Muscle layer of colon (tissue), 2 donors: Measurements from ENCODE around the gene OTOP2.

Experiments
- H3K27ac ChIP-seq: one replicate; pipeline ENCODE4 v1.7.0; 2013; ENCODE audit warnings: low read depth, mild to moderate bottlenecking, low read length, moderate library complexity
- H3K27me3 ChIP-seq, 2 donors: one replicate each; pipeline ENCODE4 v1.7.0; 2013; ENCODE audit warnings: low read length in 2 of 2, mild to moderate bottlenecking in 2 of 2; ENCODE audit not compliant: insufficient read depth in 2 of 2, control insufficient read depth in 1 of 2
- H3K36me3 ChIP-seq: one replicate; pipeline ENCODE4 v1.7.0; 2013; ENCODE audit warnings: mild to moderate bottlenecking, low read length; ENCODE audit not compliant: insufficient read depth
- H3K4me1 ChIP-seq: one replicate; pipeline ENCODE4 v1.7.0; 2013; ENCODE audit warnings: mild to moderate bottlenecking, low read length; ENCODE audit not compliant: insufficient read depth
- H3K4me3 ChIP-seq, 2 donors: one replicate each; pipeline ENCODE4 v1.7.0; 2013; ENCODE audit warnings: low read length in 2 of 2, low read depth in 1 of 2, mild to moderate bottlenecking in 1 of 2, moderate library complexity in 1 of 2
- H3K9ac ChIP-seq: one replicate; pipeline ENCODE4 v1.7.0; 2013; ENCODE audit warnings: low read length
- H3K9me3 ChIP-seq: one replicate; pipeline ENCODE4 v1.7.0; 2013; ENCODE audit warnings: mild to moderate bottlenecking, low read length
- donor health status: abdominal sarcoma.
- donor health status: Adenocarcinoma of cecum.

The OTOP2 gene

GRCh38 chr17:74971069-74971841 lies 47.2 kb downstream of the OTOP2 start:
- Histone ChIP-seq H3K36me3 (no peaks in the 10 kb centered on the region), H3K4me1 (peaks cover 4% of the 10 kb centered on the region), H3K27me3 (peaks cover 0 to 18% of the 10 kb centered on the region in 2 donors), H3K9me3 (no peaks in the 10 kb centered on the region), H3K9ac (no peak overlapping the region), H3K4me3 (peak overlapping the region in 1 of 2 donors; percentile 32), H3K27ac (no peak overlapping the region)

DNA sequence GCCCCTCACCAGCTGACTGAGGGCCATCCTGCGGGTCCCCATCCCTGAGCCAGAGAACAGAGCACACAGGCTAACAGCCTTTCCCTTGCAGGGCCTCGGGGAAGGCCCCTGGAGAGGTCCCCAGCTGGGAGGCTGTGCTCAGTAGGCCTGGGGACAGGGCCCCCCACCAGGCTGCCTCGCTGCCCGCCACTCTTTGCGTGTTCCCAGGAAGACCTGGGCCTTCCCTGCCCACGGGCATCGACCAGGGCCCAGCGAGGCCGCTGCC lies 47.7 kb downstream of the OTOP2 start:
- peaks cover 0 to 18% of the 10 kb centered on the region in 2 donors for H3K27me3 ChIP-seq
- no peak overlapping the region for H3K9ac ChIP-seq
- no peak overlapping the region for H3K27ac ChIP-seq
- peak overlapping the region; percentile 32 to 74 for H3K4me3 ChIP-seq
- H3K36me3 ChIP-seq = no peaks in the 10 kb centered on the region
- peaks cover 4% of the 10 kb centered on the region for H3K4me1 ChIP-seq
- no peaks in the 10 kb centered on the region for H3K9me3 ChIP-seq

DNA sequence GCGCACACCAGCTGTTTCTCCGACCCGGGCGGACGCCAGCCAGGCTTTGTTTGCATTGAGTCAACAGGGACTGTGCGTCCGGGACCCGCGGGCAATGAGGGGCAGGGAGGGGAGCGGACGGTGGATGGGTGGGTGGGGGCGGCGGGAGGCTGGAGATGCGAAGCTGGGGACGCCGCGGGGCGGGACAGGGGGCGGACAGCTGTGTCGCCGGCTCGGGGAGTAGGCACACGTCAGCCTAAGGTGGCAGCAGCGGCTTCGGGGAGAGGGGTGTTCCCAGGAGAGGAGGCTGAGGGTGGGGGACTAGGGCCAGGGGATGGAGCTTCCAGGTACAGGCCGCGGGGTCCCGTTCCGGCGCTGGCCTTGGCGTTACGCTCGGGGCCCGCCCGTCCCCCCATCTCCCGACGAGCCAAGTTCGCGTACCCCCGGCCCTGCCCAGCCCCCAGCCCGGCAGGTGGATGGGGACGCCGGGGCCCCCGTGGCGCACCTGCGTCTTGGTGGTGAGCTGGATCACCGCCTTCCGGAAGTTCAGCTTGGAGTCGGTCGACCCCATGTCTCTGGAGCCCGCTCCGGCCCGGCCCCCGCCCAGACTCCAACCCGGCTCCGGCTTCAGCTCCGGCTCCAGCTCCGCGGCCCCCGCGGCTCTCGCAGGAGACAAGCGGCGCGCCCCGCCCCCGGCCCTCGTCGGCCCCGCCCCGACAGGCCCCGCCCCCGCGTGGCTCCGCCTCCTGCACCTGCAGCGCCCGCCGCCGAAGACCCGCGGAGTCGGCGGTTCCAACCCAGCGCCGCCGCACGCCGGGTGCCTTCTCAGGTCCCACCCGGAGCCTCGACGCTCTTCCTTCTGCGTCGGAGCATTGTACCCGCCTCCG lies 48.3 kb downstream of the OTOP2 start, which contains the start of gene HID1:
HID1 (minus strand) TSS at position 653 of the 866 bp plus-strand sequence; CDS start at position 550, 103 bp downstream.
- Histone ChIP-seq H3K9me3 (no peaks in the 10 kb centered on the region), H3K9ac (no peak within 1 kb of the TSS), H3K4me1 (peaks cover 4% of the 10 kb centered on the region), H3K27ac (no peak within 1 kb of the TSS), H3K27me3 (peaks cover 0 to 18% of the 10 kb centered on the region in 2 donors), H3K36me3 (no peaks in the 10 kb centered on the region), H3K4me3 (peak within 1 kb of the TSS; percentile 32 to 74)

DNA sequence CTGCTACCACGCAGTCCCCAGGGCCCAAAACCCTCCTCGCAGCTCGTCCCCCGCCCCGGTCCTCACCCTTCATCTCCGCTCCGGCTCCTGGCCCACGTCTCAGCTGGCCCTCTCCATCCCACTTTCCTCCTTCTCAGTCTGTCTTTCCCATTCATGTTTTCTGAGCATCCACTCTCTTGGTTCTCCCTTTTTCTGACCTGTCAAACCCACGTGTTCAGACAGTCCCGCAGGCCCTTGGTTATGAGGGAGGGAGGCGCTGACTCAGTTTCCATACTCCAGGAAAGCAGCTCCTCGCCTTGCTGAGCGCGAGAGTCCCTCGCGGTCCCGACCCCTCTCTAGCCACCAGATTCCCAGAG lies 48.9 kb downstream of the OTOP2 start:
- H3K9ac ChIP-seq = no peak overlapping the region
- H3K9me3 ChIP-seq = no peaks in the 10 kb centered on the region
- H3K27ac ChIP-seq = no peak overlapping the region
- peak overlapping the region in 1 of 2 donors; percentile 74 for H3K4me3 ChIP-seq
- H3K4me1 ChIP-seq = peaks cover 4% of the 10 kb centered on the region
- H3K27me3 ChIP-seq = peaks cover 0 to 18% of the 10 kb centered on the region in 2 donors
- no peaks in the 10 kb centered on the region for H3K36me3 ChIP-seq

- no peaks in the 10 kb centered on the region for H3K36me3 ChIP-seq
- no peak overlapping the region for H3K27ac ChIP-seq
- no peak overlapping the region for H3K9ac ChIP-seq
- no peaks in the 10 kb centered on the region for H3K9me3 ChIP-seq
- no peak overlapping the region for H3K4me3 ChIP-seq
- H3K4me1 ChIP-seq = peaks cover 4% of the 10 kb centered on the region
- H3K27me3 ChIP-seq = peaks cover 0 to 18% of the 10 kb centered on the region in 2 donors
Measured at GRCh38 chr17:74975943-74976342, 51.9 kb downstream of the OTOP2 start.

GRCh38 chr17:74977802-74978201 lies 53.7 kb downstream of the OTOP2 start:
- no peak overlapping the region for H3K27ac ChIP-seq
- H3K27me3 ChIP-seq = peaks cover 0 to 3% of the 10 kb centered on the region in 2 donors
- H3K4me1 ChIP-seq = peaks cover 8% of the 10 kb centered on the region
- H3K36me3 ChIP-seq = no peaks in the 10 kb centered on the region
- no peaks in the 10 kb centered on the region for H3K9me3 ChIP-seq
- no peak overlapping the region for H3K9ac ChIP-seq
- no peak overlapping the region for H3K4me3 ChIP-seq

- no peak overlapping the region for H3K9ac ChIP-seq
- H3K9me3 ChIP-seq = no peaks in the 10 kb centered on the region
- H3K4me1 ChIP-seq = peaks cover 8% of the 10 kb centered on the region
- H3K4me3 ChIP-seq = no peak overlapping the region
- no peaks in the 10 kb centered on the region for H3K36me3 ChIP-seq
- H3K27me3 ChIP-seq = no peaks in the 10 kb centered on the region
- no peak overlapping the region for H3K27ac ChIP-seq
Measured at GRCh38 chr17:74978240-74978639, 54.2 kb downstream of the OTOP2 start.

GRCh38 chr17:74979408-74980146 lies 55.5 kb downstream of the OTOP2 start:
- H3K36me3 ChIP-seq = no peaks in the 10 kb centered on the region
- no peak overlapping the region for H3K4me3 ChIP-seq
- H3K27ac ChIP-seq = no peak overlapping the region
- H3K9me3 ChIP-seq = no peaks in the 10 kb centered on the region
- H3K9ac ChIP-seq = no peak overlapping the region
- H3K27me3 ChIP-seq = no peaks in the 10 kb centered on the region
- H3K4me1 ChIP-seq = peaks cover 8% of the 10 kb centered on the region

GRCh38 chr17:74981318-74981978 lies 57.4 kb downstream of the OTOP2 start:
- Histone ChIP-seq H3K4me1 (peaks cover 8% of the 10 kb centered on the region), H3K9ac (peak overlapping the region; percentile 47), H3K27ac (peak overlapping the region; percentile 86), H3K9me3 (no peaks in the 10 kb centered on the region), H3K27me3 (no peaks in the 10 kb centered on the region), H3K36me3 (no peaks in the 10 kb centered on the region), H3K4me3 (peak overlapping the region; percentile 69 to 76)

GRCh38 chr17:74981979-74982662 lies 58.0 kb downstream of the OTOP2 start:
- Histone ChIP-seq H3K4me1 (peaks cover 12% of the 10 kb centered on the region), H3K27me3 (no peaks in the 10 kb centered on the region), H3K36me3 (no peaks in the 10 kb centered on the region), H3K9me3 (no peaks in the 10 kb centered on the region), H3K9ac (peak overlapping the region; percentile 47), H3K4me3 (peak overlapping the region; percentile 69 to 76), H3K27ac (peak overlapping the region; percentile 86)
